GM04504 (cell line): Measurements from ENCODE around the gene PM20D1.
"Not testable (repeated sequence)": the region's sequence is repeated elsewhere in the genome, so short reads cannot be mapped to it uniquely, and the experiment has no call there.

Source experiments
- DNase-seq: peaks from one replicate; pipeline ENCODE4 v3.0.0-alpha.2; 2012; ENCODE audit warnings: low read depth

Gene PM20D1

DNA sequence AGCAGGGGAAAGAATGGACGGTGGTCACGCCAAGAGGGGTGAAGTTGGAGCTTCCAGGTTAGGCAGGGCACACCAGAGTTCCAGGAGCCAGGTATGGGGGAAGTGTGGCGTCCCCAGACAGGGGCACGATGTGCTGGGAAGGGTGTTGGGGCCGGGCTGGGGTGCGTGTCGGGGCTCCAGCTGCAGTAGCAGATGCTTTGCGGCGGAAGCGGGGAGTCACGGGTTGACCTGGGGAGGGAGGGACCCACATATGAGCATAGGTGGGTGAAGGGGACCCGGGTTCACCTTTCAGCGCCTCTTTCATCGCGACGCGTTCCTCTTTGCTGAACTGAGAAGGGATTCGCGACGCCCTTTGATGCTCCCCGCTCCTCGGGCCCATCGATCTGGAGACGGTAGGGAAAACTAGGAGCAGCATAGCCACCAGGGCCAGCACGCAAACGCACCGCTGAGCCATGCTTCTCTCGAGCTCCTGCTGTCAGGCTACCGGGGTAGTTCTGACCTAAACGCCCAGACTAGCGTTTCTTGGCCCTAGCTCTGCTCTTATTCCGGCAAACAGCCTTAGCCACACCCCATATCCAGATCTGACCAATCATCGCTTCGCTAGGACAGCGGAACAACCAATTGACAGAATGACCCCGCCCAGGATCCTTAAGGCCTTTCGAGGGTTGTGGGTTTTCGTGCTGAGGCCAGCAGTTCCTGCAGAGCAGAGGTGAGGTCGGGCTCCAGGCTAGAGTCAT is at the start of gene PM20D1:
PM20D1 (minus strand) TSS at position 514 of the 737 bp plus-strand sequence; CDS start at position 454, 60 bp downstream.
- peak; percentile 63 for DNase-seq

- DNase-seq = no peak
These were observed 46.4 kb upstream of the PM20D1 start for GRCh38 chr1:205896351-205896750.

- DNase-seq = not testable (repeated sequence)
These were observed 44.2 kb upstream of the PM20D1 start for GRCh38 chr1:205894119-205894518.

- not testable (repeated sequence) for DNase-seq
These were observed 42.2 kb upstream of the PM20D1 start for GRCh38 chr1:205892175-205892574.

DNA sequence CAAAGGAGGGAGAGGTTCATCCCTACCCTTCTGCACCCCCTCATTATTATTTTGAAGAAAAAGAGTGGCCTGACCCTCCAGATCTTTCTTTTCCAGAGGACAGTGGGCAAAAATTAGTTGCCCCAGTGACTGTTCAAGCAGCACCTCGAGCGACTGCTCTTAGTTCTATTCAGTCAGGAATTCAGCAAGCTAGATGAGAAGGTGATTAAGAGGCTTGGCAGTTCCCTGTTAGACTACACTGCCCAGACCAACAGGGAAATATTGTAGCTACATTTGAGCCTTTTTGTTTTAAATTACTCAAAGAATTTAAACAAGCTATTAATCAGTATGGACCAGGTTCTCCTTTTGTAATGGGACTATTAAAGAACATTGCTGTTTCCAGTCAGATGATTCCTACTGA is 41.5 kb upstream of the PM20D1 start:
- DNase-seq = peak; percentile 11

GRCh38 chr1:205890631-205891030 is 40.7 kb upstream of the PM20D1 start:
- not testable (repeated sequence) for DNase-seq

GRCh38 chr1:205889706-205890105 is 39.8 kb upstream of the PM20D1 start:
- DNase-seq = peak; percentile 34

GRCh38 chr1:205889006-205889405 is 39.1 kb upstream of the PM20D1 start:
- DNase-seq = not testable (repeated sequence)

GRCh38 chr1:205883792-205884191 is 33.9 kb upstream of the PM20D1 start:
- DNase-seq = no peak

GRCh38 chr1:205880923-205881322 is 31.0 kb upstream of the PM20D1 start:
- DNase-seq = no peak

DNA sequence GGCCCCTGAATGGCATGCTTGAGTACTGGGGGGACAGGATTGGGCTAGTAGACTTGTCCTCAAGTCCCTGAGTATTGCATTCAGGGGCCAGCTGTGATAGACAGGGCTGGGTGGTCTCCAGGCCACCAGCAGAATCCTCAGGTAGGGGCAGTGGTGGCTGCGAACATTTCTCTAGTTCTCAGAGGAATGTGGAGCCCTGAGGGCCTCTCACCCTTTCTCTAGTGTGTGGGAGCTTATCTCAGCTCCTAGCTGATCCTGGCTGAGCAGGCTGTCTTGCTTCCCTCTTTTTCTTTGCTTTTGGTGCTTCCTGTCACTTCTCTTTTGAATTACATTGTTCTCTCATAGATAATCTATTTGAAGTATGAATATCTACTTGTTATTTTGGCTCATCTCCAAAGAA is 30.0 kb upstream of the PM20D1 start:
- DNase-seq = no peak

DNA sequence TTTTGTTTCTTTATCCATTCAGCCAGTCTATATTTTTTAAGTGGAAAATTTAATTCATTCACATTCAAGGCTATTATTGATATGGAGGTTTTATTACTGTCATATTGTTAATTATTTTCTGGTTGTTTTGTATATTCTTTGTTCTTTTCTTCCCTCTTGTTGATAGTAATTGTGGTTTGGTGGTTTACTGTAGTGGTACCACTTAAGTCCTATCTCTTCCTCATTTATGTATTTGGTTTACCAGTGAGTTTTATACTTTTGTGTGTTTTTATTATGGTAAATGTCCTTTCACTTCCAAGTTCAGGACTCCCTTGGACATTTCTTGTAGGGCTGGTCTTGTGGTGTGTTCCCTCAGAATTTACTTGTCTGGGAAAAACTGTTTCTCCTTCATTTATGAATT is 28.1 kb upstream of the PM20D1 start:
- no peak for DNase-seq

DNA sequence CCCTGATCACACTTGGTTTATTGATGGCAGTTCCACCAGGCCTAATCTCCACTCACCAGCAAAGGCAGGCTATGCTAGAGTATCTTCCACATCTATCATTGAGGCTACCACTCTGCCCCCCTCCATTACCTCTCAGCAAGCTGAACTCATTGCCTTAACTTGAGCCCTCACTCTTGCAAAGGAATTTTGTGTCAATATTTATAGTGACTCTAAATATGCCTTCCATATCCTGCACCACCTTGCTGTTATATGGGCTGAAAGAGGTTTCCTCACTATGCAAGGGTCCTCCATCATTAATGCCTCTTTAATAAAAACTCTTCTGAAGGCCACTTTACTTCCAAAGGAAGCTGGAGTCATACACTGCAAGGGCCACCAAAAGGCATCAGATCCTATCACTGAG is 23.2 kb upstream of the PM20D1 start:
- DNase-seq = not testable (repeated sequence)

GRCh38 chr1:205870236-205870635 is 20.3 kb upstream of the PM20D1 start:
- DNase-seq = no peak

GRCh38 chr1:205861540-205861939 is 11.6 kb upstream of the PM20D1 start:
- no peak for DNase-seq

- DNase-seq = no peak
These were observed 8.4 kb upstream of the PM20D1 start for GRCh38 chr1:205858141-205858961.

- DNase-seq = not testable (repeated sequence)
These were observed 7.6 kb upstream of the PM20D1 start for GRCh38 chr1:205857501-205857900.

DNA sequence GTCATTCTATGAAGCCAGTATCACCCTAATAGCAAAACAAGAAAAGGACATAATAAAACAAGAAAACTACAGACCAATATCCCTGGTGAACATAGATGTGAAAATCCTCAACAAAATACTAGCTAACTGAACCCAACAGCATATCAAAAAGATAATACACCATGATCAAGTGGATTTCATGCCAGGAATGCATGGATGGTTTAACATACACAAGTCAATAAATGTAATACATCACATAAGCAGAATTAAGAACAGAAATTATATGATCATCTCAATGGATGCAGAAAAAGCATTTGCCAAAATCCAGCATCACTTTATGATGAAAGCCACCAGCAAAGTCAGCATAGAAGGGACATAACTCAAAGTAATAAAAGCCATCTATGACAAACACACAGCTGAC is 6.5 kb upstream of the PM20D1 start:
- DNase-seq = no peak

- no peak for DNase-seq
These were observed 3.0 kb upstream of the PM20D1 start for GRCh38 chr1:205852969-205853368.

GRCh38 chr1:205851993-205852392 is 2.1 kb upstream of the PM20D1 start:
- DNase-seq = no peak

- no peak for DNase-seq
These were observed 6.7 kb downstream of the PM20D1 start for GRCh38 chr1:205843036-205843859.

DNA sequence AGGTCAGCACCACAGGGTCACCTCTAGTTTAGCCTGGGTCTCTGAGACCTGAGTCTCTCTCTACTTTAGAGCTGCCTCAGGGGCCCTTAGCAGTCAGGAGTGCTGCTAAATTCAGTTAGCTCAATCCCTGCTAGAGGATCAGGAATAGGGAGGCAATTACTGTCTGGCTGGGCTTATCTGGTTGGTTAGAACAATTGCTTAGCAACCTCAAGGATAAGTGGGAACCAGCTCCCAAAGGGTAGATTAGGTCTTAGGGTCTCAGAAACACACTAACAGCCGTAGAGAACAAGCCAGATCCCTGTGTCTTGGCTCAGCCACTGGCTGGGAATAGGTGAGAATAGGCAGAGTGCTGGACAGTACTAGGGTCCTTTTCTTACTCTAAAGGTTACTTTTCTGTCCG is 7.7 kb downstream of the PM20D1 start:
- DNase-seq = no peak
